Neural cell (in vitro differentiated cells): ENCODE measurements around the gene HOMEZ. TPM values are rescaled to one million over a fixed set of nuclear protein-coding genes. Genes with fewer than 3 reads are reported as not detected.
A peak's percentile ranks its signal among the peaks of the same experiment; 100 is the strongest.

Source experiments
- H2AFZ ChIP-seq: fragments of 200-600, 300-800 bp; sonication (generic), shearing (Covaris generic); 2 replicates; pipeline ENCODE4 v1.6.0; 2014; ENCODE audit warnings: low read depth, mild to moderate bottlenecking, antibody characterized with exemption, low read length, moderate library complexity
- H3F3A ChIP-seq: fragments of 200-600 bp; shearing (Covaris generic); 2 replicates; pipeline ENCODE4 v1.6.1; 2016; ENCODE audit warnings: mild to moderate bottlenecking, moderate library complexity, mixed read lengths, antibody characterized with exemption, low read length; ENCODE audit not compliant: insufficient read depth, poor library complexity, severe bottlenecking
- H3K27ac ChIP-seq: fragments of 200-600, 300-800 bp; sonication (generic), shearing (Covaris generic); 2 replicates; pipeline ENCODE4 v1.5.1; 2014; ENCODE audit warnings: mild to moderate bottlenecking, low read length, moderate library complexity
- H3K27me3 ChIP-seq: fragments of 300-800, 200-600 bp; sonication (generic), shearing (Covaris generic); 2 replicates; pipeline ENCODE4 v1.6.0; 2014; ENCODE audit warnings: mild to moderate bottlenecking, low read depth, low read length, moderate library complexity; ENCODE audit not compliant: insufficient read depth
- H3K36me3 ChIP-seq: fragments of 300-800, 200-600 bp; sonication (generic), shearing (Covaris generic); 2 replicates; pipeline ENCODE4 v1.5.1; 2014; ENCODE audit warnings: mild to moderate bottlenecking, antibody characterized with exemption, low read length, moderate library complexity; ENCODE audit not compliant: insufficient read depth
- H3K4me2 ChIP-seq: fragments of 300-800, 200-600 bp; sonication (generic), shearing (Covaris generic); 2 replicates; pipeline ENCODE4 v1.6.0; 2014; ENCODE audit warnings: mild to moderate bottlenecking, low read length
- H3K4me3 ChIP-seq: fragments of 300-800, 200-600 bp; sonication (generic), shearing (Covaris generic); 2 replicates; pipeline ENCODE4 v1.5.1; 2014; ENCODE audit warnings: mild to moderate bottlenecking, low read length, moderate library complexity
- H3K79me2 ChIP-seq: fragments of 200-600 bp; shearing (Covaris generic); replicated peaks from 2 replicates; pipeline ENCODE4 v1.6.0; 2014; ENCODE audit warnings: mild to moderate bottlenecking, low read length, moderate library complexity; ENCODE audit not compliant: insufficient read depth
- H3K9ac ChIP-seq: fragments of 300-800, 200-600 bp; sonication (generic), shearing (Covaris generic); 2 replicates; pipeline ENCODE4 v1.6.1; 2016; ENCODE audit warnings: mild to moderate bottlenecking, low read length, mixed read lengths
- H3K9me2 ChIP-seq: fragments of 200-600 bp; shearing (Covaris generic); 2 replicates; pipeline ENCODE4 v1.6.1; 2016; ENCODE audit warnings: mild to moderate bottlenecking, low read length, mixed read lengths; ENCODE audit not compliant: insufficient read depth
- H3K9me3 ChIP-seq: fragments of 200-600, 300-800 bp; sonication (generic), shearing (Covaris generic); 2 replicates; pipeline ENCODE4 v1.6.1; 2016; ENCODE audit warnings: mild to moderate bottlenecking, mixed run types, low read length, moderate library complexity, mixed read lengths
- H4K20me1 ChIP-seq: fragments of 200-600 bp; shearing (Covaris generic); 2 replicates; pipeline ENCODE4 v1.6.1; 2016; ENCODE audit warnings: mild to moderate bottlenecking, mixed run types; ENCODE audit not compliant: insufficient read depth
- CTCF ChIP-seq: fragments of 450-650 bp; IDR thresholded peaks from 2 replicates; pipeline ENCODE4 v1.5.1; 2014; ENCODE audit warnings: antibody characterized with exemption, mild to moderate bottlenecking, moderate library complexity; ENCODE audit not compliant: poor library complexity, severe bottlenecking
- EP300 ChIP-seq: fragments of 450-650 bp; conservative IDR thresholded peaks from 2 replicates; pipeline ENCODE4 v1.6.1; 2014; ENCODE audit warnings: antibody characterized with exemption, mild to moderate bottlenecking, moderate library complexity; ENCODE audit not compliant: poor library complexity, severe bottlenecking
- EZH2 ChIP-seq: fragments of 200-600, 300-800 bp; shearing (Covaris generic), sonication (generic); IDR thresholded peaks from 2 replicates; pipeline ENCODE4 v1.6.1; 2014; ENCODE audit warnings: antibody characterized with exemption, low read length, borderline replicate concordance, mild to moderate bottlenecking; ENCODE audit not compliant: insufficient read depth, poor library complexity, severe bottlenecking
- MXI1 ChIP-seq: fragments of 450-650 bp; conservative IDR thresholded peaks from 2 replicates; pipeline ENCODE4 v1.6.1; 2014; ENCODE audit warnings: antibody characterized with exemption, mild to moderate bottlenecking; ENCODE audit not compliant: poor library complexity, severe bottlenecking
- POLR2AphosphoS5 ChIP-seq: IDR thresholded peaks from 2 replicates; pipeline ENCODE4 v1.6.1; 2012
- RAD21 ChIP-seq: fragments of 450-650 bp; conservative IDR thresholded peaks from 2 replicates; pipeline ENCODE4 v1.6.1; 2014; ENCODE audit warnings: antibody characterized with exemption, mild to moderate bottlenecking, moderate library complexity
- REST ChIP-seq: IDR thresholded peaks from 2 replicates; pipeline ENCODE4 v1.6.1; 2012; ENCODE audit warnings: borderline replicate concordance
- SMC3 ChIP-seq: fragments of 450-650 bp; conservative IDR thresholded peaks from 2 replicates; pipeline ENCODE4 v1.6.1; 2014; ENCODE audit warnings: antibody characterized with exemption, mild to moderate bottlenecking, moderate library complexity; ENCODE audit not compliant: poor library complexity
- TAF1 ChIP-seq: IDR thresholded peaks from 2 replicates; pipeline ENCODE4 v1.6.1; 2012; ENCODE audit warnings: low read depth
- polyA plus RNA-seq: library from polyadenylated mRNA; depleted of rRNA; stranded (reverse); fragments of >200 nt; gene quantifications from 2 replicates; pipeline ENCODE4 v1.2.3, GENCODE V29; 2014

HOMEZ gene
- polyA plus RNA-seq, 1 donor from 2014 or later, result 6.6 TPM

- H3K27me3 ChIP-seq, result no peaks in the 10 kb centered on the region
- H3K9me2 ChIP-seq, result no peaks in the 10 kb centered on the region
- no peaks in the 10 kb centered on the region for H3K9me3 ChIP-seq
- no peaks in the 10 kb centered on the region for H3F3A ChIP-seq
- no peaks in the 10 kb centered on the region for H3K36me3 ChIP-seq
- no peak overlapping the region for H3K9ac ChIP-seq
- H3K27ac ChIP-seq, result no peak overlapping the region
- no peak overlapping the region for H3K4me3 ChIP-seq
- H4K20me1 ChIP-seq, result no peaks in the 10 kb centered on the region
- H3K4me2 ChIP-seq, result no peak overlapping the region
- H2AFZ ChIP-seq, result no peak overlapping the region
- peaks cover 5% of the 10 kb centered on the region for H3K79me2 ChIP-seq
- no peak for TF ChIP-seq POLR2AphosphoS5
- no peak for TF ChIP-seq MXI1
- TF ChIP-seq EP300, result no peak
- peak; percentile 29 for TF ChIP-seq RAD21
- TF ChIP-seq TAF1, result no peak
- TF ChIP-seq CTCF, result peak; percentile 76
- TF ChIP-seq SMC3, result peak; percentile 55
- TF ChIP-seq EZH2, result no peak
- no peak for TF ChIP-seq REST
Measured at GRCh38 chr14:23294734-23295561, 9.0 kb upstream of the HOMEZ start.

- Histone ChIP-seq H3F3A (no peaks in the 10 kb centered on the region), H3K9ac (peak overlapping the region; percentile 80), H3K9me2 (no peaks in the 10 kb centered on the region), H3K36me3 (no peaks in the 10 kb centered on the region), H3K4me3 (peak overlapping the region; percentile 94), H4K20me1 (no peaks in the 10 kb centered on the region), H3K27me3 (no peaks in the 10 kb centered on the region), H3K79me2 (peaks cover 9% of the 10 kb centered on the region), H3K27ac (peak overlapping the region; percentile 86), H3K9me3 (no peaks in the 10 kb centered on the region), H2AFZ (peak overlapping the region; percentile 71), H3K4me2 (peak overlapping the region; percentile 56)
- TF ChIP-seq POLR2AphosphoS5 (no peak), RAD21 (no peak), MXI1 (no peak)
Measured at GRCh38 chr14:23286902-23287479, 1.1 kb upstream of the HOMEZ start.
